DMS114 treated with DMSO at 0.1 percent for 48 hours (cell line): ENCODE measurements around the gene PLCG2.
A peak's percentile ranks its signal among the peaks of the same experiment; 100 is the strongest.
"Not testable (repeated sequence)": the region's sequence is repeated elsewhere in the genome, so short reads cannot be mapped to it uniquely, and the experiment has no call there.

ENCODE experiments used
- DNase-seq: peaks from one replicate; lab custom pipeline; 2025; ENCODE audit not compliant: unreplicated experiment; lab: John Stamatoyannopoulos, UW

Gene PLCG2

DNA sequence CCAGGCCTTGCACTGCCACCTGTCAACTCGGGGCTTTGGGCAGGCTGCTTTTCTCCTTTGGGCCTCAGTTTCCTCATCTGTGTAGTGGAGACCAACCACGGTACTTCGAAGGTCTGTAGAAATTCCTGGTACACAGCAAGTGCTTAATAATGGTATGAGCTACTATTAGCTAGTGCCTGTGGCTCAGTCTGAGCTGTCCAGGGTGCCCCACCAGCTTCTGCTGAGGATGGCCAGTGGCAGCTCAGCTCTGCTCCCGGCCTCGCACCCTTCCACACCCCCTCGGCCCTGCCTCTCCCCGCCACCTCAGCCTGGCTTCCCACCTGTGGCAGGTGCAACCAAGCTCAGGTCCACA, 26.2 kb upstream of the PLCG2 start:
- DNase-seq = no peak

DNA sequence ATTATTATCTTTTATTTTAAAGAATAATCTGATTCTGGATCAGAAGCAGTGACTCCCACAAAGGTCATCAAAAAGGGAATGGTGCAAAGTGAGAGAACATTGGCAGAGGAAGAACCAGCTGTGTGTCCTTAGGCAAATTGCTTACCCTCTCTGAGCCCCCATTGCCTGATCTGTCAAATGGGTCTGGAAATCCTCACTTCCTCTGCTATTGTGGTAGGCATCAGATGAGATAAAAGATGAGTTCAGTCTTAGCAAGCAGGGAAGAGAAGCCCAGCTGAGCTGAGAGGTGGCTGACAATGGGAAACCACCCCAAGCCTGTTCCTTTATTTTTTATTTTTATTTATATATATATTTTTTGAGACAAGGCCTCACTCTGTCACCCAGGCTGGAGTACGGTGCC, 24.2 kb upstream of the PLCG2 start:
- no peak for DNase-seq

DNA sequence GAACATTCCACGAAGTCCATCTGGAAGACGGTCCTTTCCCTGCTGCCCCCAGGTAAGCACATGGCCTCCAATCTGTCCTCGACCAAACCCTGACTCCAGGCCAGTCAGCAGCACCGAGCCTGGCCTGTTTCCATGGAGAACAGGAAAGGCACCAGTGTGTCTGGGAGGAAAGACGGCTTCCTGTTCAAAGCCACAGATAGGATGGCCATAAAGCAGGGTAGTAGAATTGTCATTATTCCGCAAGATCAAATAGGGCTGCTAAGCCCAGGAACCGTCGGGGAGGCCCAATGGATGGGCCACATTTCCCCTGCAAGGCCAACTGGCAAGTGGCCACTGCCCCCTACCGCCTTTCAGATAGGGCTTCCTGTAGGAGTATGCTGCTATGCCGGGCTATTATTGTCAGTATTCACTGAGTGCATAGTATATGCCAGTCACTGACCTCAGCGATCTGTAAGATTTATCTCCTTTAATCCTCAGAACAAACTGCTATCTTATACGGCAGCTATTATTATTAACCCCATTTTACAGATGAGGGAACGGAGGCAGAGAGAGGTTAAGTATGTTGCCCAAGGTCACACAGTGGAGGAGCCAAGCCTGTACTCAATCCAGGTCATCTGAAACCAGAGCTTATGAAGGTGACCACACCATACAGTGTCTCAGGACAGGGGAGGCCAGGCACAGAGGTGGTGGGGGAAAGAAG, 23.0 kb upstream of the PLCG2 start:
- DNase-seq = no peak

DNA sequence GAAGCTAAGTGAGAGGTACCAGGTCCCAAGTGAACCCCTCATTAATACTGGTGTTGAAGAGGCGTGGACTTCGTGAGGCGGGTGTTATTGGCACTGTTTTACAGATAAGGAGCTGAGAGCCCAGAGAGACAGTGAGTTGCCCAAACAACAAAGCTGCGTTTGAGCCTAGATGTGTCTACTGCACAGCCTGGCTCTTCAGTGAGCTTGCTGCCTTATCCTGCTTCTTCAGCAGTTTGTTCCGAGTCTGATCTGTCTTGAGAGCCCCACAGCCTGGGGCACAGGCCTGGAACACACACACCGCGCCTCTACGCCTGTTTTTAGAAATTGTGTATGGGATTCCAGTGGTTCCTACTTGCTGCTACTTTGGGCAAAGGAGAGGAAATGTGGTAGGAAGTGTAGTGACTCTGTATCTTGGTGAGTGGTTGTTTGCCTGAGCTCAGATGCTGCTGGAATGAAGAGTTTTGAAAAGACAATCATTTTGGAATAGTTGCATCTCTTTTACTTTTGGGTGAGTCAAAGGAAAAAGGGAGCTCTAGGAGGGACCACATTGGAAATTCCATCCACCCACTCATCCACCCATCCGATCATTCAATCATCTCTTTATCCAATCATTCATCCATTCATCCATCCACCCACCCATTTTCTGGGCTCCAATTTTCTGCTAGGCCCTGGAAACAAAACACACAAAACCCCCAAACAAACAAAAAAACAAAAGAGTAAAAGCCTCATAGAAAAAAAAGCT, 22.3 kb upstream of the PLCG2 start:
- no peak for DNase-seq

DNA sequence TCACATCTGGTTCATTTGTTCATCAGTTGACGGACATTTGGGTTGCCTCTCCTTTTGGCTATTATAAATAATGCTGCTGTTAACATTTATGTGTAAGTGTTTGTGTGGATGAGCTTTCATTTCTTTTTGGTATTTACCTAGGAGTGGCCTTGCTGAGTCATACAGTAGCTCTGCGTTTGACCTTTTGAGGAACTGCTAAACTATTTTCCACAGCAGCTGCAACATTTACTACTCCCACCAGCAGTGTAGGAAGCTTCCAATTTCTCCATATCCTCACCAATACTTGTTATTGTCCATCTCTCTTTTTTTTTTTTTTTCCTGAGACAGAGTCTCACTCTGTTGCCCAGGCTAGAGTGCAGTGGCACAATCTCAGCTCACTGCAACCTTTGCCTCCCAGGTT, 20.7 kb upstream of the PLCG2 start:
- no peak for DNase-seq

DNA sequence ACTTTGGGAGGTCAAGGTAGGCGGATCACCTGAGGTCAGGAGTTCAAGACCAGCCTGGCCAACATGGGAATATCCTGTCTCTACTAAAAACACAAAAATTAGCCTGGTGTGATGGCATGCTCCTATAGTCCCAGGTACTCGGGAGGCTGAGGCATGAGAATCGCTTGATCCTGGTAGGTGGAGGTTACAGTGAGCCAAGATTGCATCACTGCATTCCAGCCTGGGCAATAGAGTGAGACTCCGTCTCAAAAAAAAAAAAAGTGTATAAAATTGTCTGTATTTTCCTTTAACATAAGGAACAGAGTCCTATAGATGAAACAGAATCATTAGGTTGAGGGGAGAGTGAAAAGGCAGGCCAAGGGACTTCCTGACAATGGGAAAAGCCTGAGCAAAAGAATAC, 16.8 kb upstream of the PLCG2 start:
- DNase-seq = not testable (repeated sequence)

DNA sequence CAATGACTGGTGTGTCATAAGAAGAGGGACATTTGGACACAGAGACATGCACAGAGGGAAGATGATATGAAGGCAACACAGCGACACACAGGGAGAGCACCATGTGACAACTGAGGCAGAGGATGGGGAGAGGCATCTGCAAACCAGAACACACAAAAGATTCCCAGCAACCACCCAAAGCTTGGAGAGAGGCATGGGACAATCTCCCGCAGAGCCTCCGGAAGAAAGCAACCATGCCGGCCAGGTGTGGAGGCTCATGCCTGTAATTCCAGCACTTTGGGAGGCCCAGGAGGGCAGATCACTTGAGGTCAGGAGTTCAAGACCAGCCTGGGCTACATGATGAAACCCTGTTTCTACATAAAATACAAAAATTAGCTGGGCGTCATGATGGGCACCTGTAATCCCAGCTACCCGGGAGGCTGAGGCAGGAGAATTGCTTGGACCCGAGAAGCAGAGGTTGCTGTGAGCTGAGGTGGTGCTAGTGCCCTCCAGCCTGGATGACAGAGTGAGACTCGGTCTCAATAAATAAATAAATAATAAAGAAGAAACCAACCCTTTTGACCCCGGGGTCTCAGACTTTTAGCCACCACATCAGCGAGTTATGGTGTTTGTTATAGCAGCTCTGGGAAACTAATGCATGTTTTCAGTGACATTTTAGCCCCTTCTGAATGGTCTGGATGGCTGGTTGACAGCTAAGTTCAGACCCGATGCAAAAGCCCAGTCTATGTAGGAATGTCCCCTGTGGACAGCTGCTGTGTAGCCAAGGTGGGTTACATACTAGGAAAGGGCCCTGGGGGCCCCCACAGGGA, 13.8 kb upstream of the PLCG2 start:
- no peak for DNase-seq

DNA sequence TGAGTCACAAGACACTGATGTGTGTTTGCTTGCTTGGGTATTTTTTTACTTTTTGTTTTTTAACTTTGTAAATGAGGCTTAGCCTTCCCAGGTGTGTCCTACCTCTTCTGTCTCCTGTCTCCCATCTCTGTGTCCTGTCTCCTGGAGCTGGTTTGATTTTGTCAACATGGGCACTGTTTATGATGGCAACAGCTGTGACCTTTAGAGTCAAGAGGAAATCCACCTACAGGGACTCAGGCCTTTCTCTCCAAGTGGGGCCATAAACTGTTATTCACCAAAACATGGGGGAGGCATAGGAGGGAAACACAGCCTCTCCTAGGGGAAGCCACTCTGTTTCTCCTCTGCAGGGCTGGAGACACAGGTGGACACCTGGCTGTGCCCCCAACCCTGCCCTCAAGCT, 13.1 kb upstream of the PLCG2 start:
- DNase-seq = no peak

DNA sequence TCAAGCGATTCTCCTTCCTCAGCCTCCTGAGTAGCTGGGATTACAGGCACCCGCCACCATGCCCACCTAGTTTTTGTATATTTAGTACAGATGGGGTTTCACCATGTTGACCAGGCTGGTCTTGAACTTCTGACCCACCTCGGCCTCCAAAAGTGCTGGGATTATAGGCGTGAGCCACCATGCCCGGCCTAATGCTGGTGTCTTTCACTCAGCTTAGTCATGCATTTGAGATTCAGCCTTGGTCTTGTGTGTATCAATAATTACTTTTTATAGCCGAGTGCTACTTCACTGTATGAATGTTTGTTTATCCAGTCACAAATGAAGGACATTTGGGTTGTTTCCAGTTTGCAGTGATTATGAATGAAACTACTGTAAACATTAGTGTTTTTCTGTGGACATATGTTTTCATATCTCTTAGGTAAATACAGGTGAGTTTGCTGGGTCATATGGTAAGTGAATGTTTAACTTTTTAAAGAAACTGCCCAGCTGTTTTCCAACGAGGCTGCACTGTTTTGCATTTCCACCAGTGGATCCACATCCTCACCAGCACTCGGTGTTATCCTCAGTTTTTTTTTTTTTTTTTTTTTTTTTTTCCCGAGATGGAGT, 11.0 kb upstream of the PLCG2 start:
- no peak for DNase-seq

DNA sequence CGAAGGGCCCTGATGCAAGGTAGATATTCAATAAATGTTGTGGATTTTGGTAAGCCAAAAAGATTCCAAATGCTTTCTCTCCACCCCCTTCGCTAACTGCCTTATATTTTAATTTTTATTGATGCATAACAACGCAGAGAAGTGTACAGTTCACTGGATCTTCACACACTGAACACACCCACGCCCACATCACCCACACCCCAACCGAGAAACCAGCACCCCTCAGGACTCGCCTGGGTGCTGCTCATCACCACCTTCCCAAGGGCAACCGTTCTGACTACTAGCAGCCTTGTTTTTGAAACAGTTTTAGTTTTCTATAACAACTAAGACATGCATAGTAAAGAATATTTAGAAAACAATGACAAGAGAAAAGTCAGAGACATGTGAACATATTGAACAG, 9.1 kb upstream of the PLCG2 start:
- no peak for DNase-seq

DNA sequence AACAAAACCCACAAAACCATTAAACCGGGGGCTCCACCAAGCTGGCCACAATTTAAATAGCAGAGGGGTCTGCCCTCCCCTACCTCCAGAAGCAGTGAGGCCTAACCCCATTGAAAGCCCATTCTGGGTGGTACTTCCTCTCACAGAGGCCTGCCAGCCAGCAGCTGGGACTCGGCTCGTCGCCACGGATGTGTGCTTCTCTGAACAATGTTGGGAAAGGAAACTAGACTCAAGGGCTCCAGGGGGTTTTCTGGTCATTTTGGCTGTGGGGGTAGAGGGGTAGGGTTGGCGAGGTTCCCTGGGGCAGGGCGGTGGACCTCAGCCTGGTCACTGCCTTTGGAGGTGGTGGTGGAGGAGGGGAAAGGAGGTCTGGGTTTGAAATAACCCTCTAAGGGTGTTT, 4.7 kb upstream of the PLCG2 start:
- no peak for DNase-seq

DNA sequence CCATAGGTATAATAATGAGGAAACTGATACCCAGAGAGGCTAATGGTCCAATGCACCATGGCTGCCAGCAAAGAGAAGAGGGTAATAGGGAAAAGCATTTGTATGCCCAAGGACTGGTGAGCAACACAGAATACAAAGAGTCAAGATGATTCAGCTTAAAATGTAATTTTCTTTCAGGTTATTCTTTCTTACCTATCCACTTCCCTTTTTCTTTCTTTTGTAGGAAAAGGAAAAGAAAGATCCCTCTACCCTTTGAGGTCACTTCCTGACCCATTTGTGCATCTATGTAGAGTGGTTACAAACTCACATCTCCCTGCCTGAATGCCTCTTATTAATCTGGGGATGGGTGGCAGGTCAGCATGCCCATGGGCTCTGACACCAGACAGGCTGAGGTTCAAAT, 3.5 kb upstream of the PLCG2 start:
- DNase-seq = no peak

DNA sequence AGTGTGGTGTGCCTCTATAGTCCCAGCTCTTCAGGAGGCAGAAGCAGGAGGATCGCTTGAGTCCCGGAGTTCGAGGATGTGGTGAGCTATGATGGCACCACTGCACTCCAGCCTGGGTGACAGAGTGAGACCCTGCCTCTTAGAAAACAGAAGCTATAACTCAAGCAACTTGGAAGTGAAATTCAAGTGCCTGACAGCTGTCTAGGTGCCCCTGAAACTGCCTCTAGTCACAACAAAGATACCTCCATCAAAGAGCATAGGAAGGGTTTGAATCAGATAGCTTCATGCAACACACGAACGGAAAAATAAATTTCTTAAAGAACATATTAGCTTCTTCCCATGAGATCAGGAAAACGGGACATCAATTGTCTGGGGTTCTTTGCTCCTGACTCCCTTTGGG, 860 bp upstream of the PLCG2 start:
- no peak for DNase-seq

DNA sequence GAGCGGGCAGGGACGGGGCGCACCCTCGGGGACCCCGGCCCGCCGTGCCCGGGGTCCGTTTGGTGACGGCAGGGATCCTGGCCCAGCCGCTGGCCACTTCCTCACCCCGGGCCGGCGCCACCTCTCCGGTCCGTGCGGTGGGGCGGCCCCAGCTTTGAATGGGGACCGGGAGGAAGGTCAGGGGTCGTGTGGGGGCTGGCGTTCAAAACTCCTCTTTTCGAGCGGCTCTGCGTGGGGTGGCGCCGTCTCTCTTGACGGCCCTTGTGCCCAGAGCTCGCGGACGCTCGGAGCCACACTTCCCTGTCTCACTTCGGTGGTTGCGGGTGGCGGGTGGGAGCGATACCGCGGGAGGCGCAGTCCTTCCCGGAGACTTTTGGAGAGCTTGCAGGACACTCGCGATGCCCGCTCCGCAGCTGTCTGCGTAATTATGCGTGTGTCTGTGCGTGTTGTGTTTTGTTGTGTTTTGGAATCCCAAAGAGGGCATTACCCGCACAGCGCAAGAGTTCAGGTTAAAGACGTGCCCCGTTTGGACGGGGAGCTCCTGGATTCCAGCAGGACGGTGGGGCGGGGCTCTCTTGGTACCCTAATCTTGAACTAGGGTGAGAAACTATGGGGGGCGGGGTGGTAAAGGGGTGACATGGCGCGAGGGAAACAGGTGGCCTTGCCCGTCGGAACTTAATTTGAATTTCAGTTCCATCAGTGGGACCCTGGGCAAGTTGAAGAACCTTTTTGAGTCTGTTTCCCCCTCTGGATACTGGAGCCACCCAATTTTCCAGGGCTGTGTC, 637 bp downstream of the PLCG2 start:
- DNase-seq = peak; percentile 20

DNA sequence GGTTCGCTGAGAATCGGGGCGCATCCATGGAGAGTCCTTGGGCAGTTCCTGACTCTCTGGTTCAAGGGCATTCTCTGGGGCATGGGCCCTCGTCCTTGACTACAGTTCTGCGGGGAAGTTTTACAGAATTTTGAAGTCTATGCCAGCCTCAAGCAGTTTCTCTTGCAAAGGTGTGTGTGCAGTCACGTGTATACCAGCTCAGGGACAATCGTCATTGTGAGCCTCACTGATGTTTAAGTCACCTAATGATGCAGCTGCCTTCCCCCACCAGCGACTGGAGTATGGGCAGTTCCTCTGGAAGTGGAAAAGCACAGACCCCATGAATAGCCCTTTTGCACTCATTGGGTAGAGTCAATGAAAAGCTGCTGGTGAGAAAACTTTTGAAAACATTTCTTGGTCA, 1.3 kb downstream of the PLCG2 start:
- DNase-seq = no peak

DNA sequence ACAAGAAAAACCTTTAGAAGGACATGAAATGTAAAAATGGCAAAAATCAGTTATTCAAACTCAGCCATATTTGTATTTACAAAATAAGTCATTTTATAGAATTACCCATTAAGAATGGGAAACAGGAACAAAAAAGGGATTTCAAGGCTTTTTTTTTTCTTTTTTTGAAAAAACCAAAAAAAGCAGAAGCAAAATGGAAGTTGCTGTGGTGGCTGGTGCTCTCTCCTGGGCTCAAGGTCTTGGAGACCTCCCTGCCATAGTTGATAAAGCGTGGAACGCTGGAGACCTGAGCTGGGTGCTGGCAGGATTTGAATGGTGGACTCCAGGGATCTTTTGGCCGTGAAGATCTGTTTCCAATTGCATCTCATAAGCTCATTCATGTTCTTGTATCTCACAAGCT, 3.1 kb downstream of the PLCG2 start:
- no peak for DNase-seq

DNA sequence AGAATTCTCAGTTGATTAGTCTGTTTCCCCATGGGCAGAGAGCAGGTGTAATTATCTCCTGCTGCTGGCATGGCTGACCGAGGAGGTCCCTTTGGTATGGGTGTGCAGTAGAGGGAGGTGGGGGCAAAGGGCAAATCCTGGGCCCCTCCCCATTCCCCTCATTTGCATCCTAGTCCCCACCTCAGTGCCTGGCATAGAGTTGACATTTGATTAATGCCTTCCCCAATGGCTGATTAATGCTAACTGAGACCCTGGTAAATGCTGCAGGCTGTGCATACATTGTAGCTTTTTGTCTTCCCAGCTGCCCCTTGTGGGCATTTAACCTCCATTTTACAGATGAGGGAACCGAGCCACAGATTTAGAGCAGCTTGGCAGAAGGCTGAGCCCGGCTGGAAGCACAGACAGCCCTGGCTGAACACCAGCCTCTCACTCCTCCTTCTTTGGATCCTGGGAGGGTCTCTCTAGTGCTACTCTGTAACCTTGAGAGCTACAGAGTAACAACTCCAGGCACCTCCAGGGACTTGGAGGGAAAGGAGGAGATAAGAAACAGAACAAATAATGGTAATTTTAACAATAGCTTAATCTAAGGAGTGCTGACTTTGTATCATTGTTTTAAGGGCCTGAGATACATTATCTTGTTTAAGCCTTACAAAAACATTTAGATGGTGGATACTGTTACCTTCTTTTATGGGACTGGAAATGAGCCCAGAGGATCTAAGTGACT, 5.1 kb downstream of the PLCG2 start:
- DNase-seq = no peak

DNA sequence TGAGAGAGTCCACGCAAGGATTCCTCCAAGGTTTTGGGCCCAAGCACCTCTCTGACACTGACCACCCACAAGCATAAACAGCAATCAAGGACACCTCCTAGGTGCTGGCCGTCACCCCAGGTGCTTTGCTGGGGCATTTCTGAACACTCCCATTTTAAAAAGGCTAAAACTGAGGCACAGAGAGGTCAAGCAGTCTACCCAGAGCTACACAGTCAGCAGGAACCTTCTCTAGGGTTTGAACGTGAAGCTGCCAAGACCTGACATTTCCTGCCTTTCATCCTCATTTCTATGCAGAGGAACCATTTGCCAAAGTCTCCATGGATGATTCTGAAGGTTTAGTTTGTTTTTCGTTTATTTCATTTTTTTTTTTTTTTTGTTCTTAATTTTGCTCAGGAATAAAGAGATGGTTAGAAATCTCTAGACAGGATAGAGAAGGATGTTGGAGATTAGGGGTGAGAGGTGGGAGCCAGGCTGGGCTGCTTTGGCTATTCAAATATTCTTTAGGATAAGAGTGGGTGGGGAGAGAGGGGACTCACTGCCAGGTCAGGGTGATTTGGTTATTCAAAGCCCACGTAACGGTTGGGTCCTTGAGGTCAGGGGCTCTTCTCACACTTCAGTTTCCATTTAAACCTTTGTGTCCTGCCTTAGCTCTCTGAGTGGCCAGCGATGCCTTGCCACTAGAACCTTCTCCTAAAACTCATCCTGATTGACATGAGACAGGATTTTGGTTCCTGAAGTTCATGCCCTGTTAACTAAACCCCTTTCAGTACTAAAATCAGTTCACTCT, 6.2 kb downstream of the PLCG2 start:
- DNase-seq = no peak

DNA sequence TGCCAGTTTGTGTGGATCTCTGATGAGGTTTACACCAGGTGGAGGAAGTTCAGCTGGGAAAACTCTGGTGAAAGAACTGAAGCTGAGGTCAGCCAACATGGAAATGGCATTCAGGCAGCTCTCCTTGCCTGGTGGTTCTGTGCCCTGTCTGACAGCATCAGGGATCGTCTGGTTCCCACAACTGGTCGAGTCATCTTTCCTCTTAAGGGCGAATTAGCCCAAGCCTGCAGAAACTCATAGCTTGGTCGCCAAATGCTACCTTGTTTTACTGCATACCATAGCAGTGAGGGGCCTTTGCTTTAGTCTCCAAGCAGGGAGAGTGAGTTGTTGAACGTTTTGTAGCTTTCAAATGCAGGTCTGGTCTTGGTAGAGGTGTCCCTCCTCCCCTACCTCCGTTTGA, 7.2 kb downstream of the PLCG2 start:
- no peak for DNase-seq

DNA sequence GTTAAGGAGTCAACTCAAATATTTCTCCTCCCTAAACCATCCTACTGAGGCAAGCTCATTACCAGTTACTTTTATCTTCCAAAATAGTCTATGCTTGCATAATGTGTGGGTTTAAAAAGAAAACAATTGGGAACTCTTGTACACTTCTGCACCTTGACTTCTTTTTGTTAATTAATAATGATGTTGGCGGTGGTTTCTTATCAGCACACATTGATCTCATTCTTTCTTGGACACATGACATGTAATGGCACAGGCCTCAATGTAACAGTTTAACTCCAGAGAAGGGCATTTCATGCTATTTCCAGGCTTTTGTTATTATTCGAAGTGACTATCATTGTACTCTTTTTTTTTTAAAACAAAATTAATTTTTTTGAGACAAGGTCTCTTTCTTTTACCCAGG, 7.8 kb downstream of the PLCG2 start:
- no peak for DNase-seq
